ENCODE results near the gene BRI3.
A peak's percentile ranks its signal among the peaks of the same experiment; 100 is the strongest.
"Not testable (repeated sequence)": the region's sequence is repeated elsewhere in the genome, so short reads cannot be mapped to it uniquely, and the experiment has no call there.

BRI3 gene

GRCh38 chr7:98309566-98309965 is 28.1 kb downstream of the BRI3 start:
- no peak for DNase-seq

GRCh38 chr7:98312201-98312600 is 30.7 kb downstream of the BRI3 start:
- no peak for DNase-seq

GRCh38 chr7:98314469-98314868 is 33.0 kb downstream of the BRI3 start:
- no peak for DNase-seq

DNA sequence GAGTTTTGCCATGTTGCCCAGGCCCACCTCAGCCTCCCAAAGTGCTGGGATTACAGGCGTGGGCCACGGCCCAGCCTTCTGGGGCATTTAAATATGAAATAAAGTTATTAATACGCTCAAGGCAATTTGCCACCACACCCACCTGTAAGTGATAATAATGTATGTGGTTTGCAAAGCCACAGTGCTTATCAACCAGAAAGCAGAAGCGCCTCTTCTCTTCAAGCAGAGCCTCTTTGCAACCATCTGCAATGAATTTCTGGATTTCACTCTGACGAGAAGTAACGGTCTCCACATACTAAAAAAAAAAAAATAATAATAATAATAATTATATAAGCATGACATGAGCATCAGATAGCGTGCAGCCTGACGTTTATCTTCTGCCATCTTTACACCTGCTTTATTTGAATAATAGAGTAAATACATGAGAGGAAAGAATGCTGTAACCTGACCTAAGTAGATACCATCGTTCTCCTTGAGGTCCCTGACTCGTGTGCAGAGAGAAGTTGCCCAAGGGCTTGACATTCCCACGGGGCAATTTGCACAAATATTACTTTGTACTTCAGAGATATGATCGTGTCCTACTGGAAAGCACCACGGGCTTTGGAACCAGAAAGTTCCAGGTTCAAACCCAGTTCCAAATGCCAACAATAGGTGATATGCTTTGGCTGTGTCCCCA is 34.0 kb downstream of the BRI3 start:
- no peak for DNase-seq

GRCh38 chr7:98315994-98316527 is 34.6 kb downstream of the BRI3 start:
- DNase-seq = not testable (repeated sequence)

DNA sequence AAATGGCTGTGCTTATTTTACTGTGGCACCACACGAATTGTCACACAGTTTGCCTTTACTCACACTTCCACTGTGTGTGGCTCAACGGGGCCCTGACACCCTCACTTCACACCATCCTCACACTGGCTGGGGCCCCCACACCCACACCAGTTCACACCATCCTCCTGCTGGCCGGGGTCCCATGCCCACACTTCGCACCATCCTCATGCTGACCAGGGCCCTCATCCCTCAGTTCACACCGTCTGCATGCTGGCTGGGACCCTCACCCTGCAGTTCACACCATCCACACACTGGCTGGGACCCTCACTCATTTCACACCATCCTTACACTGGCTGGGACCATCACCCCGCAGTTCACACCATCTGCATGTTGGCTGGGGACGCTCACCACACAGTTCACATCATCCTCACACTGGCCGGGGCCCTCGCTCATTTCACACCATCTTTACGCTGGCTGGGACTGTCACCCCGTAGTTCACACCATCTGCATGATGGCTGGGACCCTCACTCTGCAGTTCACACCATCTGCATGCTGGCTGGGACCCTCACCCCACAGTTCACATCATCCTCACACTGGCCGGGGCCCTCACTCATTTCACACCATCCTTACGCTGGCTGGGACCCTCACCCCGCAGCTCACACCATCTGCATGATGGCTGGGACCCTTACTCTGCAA is 36.0 kb downstream of the BRI3 start:
- DNase-seq = no peak

DNA sequence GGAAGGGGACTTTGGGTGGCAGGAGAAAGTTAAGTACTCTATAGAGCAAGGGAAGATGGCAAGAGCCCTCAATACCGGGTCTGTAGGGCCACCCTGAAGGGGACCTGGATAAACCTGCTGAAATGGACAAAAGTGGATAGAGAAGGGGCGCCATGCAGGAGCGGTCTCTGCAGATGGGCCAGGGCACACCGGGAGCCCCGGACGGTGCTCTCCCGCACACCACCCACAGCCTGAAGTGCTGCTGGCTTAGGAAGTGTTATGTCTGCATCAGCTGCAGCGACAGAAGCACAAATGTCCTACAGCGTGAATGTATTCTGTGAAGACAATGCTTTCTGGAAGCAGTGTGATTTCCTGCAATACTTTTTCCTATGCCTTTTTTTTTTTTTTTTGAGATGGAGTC is 37.7 kb downstream of the BRI3 start:
- DNase-seq = no peak

DNA sequence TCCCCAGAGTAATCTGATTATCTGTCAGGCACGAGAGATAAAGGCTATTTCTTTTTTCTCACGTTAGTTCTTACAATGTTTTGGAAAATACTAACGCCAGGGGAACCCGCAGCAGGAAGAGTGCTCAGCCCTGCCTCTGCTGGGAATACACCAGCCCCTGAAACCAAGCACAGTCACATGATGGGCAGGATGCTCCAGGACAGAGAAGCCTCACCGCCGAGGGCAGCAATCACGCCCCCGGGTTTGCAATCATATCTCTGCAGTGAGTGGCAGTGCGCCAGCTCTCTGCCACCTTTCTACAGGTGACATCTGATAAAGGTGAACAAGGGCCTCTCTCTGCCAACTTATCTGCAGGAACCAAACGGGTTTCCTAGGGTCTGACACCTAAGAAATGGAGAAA is 39.8 kb downstream of the BRI3 start:
- no peak for DNase-seq

- peak in 5 of 56 donors; percentile 6 to 35 (median 23) for DNase-seq
Observed at GRCh38 chr7:98322331-98323270, 41.1 kb downstream of the BRI3 start.

- DNase-seq = peak in 4 of 56 donors; percentile 3 to 22 (median 6)
Observed at GRCh38 chr7:98323597-98324322, 42.3 kb downstream of the BRI3 start.

GRCh38 chr7:98324782-98325181 is 43.3 kb downstream of the BRI3 start:
- peak in 1 of 56 donors; percentile 8 for DNase-seq

DNA sequence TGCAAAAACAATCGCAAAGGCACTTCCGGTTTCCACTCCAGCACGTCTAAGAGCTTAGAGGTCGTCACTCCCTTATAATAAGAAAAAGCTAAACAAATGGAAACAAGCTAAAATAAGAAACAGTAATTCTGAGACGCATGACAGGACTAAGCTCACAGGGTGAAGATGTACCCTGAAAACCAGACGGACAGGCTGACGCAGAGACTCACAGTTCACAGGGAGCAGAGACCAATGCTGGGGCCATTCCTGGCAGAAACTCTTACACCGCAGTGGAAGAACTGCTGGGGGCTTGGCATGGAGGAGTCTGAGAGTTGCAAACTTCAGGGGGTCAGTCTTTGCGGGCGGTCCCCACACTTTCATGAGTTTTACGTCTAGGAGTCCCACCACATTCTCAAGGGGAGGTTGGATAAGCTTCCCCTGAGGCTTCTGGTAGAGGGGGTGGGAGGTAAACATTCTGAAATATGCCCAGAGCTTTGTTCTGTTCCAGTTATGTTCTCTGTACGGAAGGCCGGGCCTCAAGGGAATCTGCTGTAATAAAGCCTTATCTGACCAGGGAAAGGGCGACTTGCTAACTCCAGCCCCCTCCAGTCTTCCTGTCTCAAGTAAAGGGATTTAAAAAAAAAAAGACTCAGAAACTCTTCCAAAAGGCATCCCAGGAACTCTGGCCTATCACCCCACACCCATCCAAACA is 47.8 kb downstream of the BRI3 start:
- DNase-seq = no peak

DNA sequence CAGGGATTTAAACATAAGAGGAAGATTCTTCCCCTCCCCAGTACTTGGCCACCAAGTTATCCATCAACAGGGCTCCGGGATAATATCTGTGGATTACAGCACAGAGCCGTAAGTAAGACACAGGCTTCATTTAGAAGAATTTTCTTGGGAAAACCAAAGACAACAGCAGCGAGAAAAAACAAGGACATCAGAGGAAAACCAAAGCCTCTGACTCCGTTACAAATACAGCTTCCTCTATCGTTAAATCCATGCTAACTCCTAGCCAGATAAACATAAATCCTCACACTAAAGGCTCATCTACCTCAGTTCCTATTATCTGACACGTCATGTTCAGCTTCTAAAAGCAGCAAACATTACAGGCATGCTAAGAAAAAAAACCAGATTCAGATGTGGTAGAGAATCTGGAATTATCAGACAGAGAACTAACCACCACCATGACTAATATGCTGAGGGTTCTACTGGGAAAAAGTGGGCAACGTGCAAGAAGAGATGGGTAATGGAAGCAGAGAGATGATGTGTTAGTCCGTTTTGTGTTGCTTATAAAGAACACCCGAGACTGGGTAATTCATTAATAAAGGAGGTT is 48.4 kb downstream of the BRI3 start:
- no peak for DNase-seq

DNA sequence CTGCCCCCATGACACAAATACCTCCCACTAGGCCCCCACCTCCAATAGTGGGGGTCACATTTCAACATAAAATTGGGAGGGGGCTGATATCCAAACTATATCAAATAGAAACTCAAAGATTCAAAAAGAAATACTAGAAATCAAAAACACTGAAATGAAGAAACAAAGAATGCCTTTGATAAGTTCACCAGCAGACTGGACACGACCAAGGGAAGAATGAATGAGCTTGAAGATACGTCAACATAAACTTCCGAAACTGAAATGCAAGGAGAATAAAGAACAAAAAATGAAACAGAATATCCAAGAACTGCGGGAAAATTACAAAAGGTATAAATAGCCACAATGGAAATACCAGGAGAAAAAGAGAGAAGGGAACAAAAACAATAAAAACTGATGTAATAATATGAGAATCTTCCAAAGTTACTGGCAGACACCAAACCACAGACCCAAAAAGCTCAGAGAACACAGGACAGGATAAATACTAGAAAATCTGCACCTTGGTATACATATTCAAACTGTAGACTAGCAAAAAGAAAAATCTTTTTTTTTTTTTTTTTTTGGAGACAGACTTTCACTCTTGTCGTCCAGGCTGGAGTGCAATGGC is 49.5 kb downstream of the BRI3 start:
- DNase-seq = no peak

- DNase-seq = no peak
Observed at GRCh38 chr7:98334081-98334480, 52.6 kb downstream of the BRI3 start.

DNA sequence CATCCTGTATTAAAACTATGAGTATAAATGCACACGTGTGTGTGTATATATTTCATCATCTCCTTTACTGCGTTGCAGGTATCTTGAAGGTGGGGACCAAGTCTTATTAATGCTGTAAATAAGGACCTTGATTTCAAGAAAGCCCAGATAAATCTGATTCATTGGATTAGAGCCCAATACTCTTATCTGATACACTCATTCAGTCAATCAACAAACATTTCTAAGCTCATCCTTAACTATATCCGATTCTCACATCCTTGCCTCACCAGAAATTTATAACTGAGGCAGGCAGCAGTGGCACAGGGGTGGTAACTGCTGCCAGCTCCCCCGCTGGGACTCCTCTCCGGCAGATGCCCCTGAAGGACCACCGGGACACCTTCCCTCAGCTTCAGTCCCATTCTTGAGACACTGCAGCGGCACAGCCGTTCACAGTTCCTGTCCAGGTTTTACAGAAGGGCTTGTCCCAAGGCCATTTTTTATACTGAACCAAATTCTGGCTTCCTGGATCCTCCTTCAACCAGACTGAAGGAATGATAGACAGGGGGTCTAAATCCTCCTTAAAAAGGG is 54.0 kb downstream of the BRI3 start:
- no peak for DNase-seq

- DNase-seq = no peak
Observed at GRCh38 chr7:98338441-98338840, 57.0 kb downstream of the BRI3 start.

DNA sequence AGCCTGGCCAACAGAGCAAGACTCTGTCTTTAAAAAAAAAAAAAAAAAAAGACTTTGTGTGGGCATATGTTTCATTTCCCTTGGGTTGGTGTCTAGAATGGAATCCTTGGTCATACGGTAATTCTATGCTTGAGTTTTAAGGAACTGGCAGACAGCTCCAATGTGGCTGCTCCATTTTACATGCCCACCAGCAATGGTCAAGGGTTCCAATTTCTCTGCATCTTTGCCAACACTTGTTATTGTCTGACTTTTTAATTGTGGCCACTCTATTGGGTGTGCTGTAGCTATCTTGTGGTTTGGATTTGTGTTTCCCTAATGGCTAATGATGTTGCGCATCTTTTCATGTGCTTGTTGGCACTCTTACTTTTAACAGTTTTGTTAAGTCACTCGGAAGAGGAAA is 57.6 kb downstream of the BRI3 start:
- DNase-seq = no peak

GRCh38 chr7:98341106-98341505 is 59.6 kb downstream of the BRI3 start:
- no peak for DNase-seq
